ENCODE results near the gene GPR107.

Gene GPR107

DNA sequence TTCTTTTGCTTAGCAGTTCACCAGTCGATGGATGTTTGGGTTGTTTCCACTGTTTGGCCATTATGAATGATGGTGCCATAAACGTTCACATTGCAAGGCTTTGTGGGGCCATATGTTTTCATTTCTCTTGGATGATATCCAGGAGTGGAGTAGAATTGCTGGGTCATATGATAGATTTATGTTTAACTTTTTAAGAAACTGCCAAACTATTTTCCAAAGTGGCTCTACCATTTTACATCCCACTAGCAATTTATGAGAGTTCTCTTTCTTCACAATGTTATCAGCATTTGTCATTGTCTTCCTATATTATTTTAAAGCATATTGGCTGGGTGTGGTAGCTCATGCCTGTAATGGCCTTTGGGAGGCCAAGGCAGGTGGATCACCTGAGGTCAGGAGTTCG is 5.2 kb downstream of the GPR107 start:
- DNase-seq (ENCODE audit: low read depth, low spot score) = no peak
- Histone ChIP-seq H3K36me3 (ENCODE audit: insufficient read depth, insufficient read length, low read length) (peaks cover 19% of the 10 kb centered on the region), H3K4me1 (ENCODE audit: insufficient read depth, insufficient read length) (no peaks in the 10 kb centered on the region), H3K9ac (ENCODE audit: insufficient read length, low read depth) (no peak overlapping the region), H3K4me3 (ENCODE audit: insufficient read length, low read depth) (no peak overlapping the region), H3K27me3 (ENCODE audit: insufficient read depth, insufficient read length) (no peaks in the 10 kb centered on the region), H3K9me3 (ENCODE audit: insufficient read depth, low read length) (no peaks in the 10 kb centered on the region)
- TF ChIP-seq ZNF274 (IDR thresholded peaks at IDR 0.05; ENCODE audit: low read depth, low read length) = no peak
- no peak for TF ChIP-seq YY1 (IDR thresholded peaks at IDR 0.05; ENCODE audit: insufficient read depth, insufficient read length)
- no peak for TF ChIP-seq SUZ12 (IDR thresholded peaks at IDR 0.05; ENCODE audit: extremely low read depth, insufficient read depth, insufficient read length)

DNA sequence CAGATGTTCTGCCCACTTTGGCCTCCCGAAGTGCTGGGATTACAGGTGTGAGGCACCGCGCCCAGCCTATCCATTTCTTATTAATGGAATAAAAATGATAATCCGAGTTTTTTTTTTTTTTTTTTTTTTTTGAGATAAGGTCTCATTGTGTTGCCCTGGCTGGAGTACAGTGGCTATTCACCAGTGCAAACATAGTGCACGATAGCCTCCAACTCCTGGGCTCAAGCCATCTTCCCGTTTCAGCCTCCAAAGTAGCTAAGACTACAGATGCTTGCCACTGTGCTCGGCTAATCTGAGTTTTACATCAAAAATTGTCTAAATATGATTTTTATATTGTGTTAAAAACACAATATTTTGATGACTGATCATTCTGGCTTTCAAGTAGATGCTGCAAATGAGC is 6.6 kb downstream of the GPR107 start:
- Histone ChIP-seq H3K9ac (ENCODE audit: insufficient read length, low read depth) (no peak overlapping the region), H3K4me3 (ENCODE audit: insufficient read length, low read depth) (no peak overlapping the region), H3K4me1 (ENCODE audit: insufficient read depth, insufficient read length) (peaks cover 2% of the 10 kb centered on the region), H3K27me3 (ENCODE audit: insufficient read depth, insufficient read length) (no peaks in the 10 kb centered on the region), H3K9me3 (ENCODE audit: insufficient read depth, low read length) (no peaks in the 10 kb centered on the region), H3K36me3 (ENCODE audit: insufficient read depth, insufficient read length, low read length) (peaks cover 19% of the 10 kb centered on the region)
- TF ChIP-seq ZNF274 (IDR thresholded peaks at IDR 0.05; ENCODE audit: low read depth, low read length) (no peak), YY1 (IDR thresholded peaks at IDR 0.05; ENCODE audit: insufficient read depth, insufficient read length) (no peak), SUZ12 (IDR thresholded peaks at IDR 0.05; ENCODE audit: extremely low read depth, insufficient read depth, insufficient read length) (no peak)
- DNase-seq (ENCODE audit: low read depth, low spot score) = no peak

DNA sequence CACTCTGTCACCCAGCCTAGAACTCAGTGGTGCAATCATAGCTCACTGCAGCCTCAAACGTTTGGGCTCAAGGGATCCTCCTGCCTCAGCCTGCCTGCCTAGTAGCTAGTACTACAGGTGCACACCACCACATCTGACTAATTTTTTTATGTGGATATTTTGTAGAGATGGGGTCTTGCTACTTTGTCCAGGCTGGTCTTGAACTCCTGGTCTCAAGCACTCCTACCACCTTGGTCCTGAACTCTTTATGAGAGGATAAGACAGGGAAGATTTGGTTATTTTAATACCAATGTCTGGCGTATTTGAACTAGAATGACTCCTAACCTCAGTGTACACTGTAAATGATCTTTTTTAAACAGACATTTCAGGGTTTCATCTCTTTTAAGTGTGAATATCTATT is 9.0 kb downstream of the GPR107 start:
- H3K9me3 ChIP-seq (ENCODE audit: insufficient read depth, low read length) = no peaks in the 10 kb centered on the region

DNA sequence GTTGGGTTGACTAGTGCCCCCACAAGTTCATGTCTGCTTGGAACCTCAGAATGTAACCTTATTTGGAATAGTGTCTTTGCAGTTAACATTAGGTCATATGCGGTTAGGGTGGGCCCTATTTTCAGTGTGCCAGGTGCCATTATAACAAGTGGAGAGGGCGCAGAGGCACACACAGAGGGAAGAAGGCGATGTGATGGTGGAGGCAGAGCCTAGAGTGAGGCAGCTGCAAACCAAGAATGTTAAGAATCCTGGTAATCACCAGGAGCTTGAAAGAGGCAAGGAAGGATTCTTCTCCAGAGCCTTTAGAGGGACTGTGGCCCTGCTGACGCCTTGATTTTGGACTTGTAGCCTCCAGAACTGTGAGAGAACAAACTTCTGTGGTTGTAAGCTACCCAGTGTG is 10.9 kb downstream of the GPR107 start:
- Histone ChIP-seq H3K4me3 (ENCODE audit: insufficient read length, low read depth) (no peak overlapping the region), H3K9ac (ENCODE audit: insufficient read length, low read depth) (no peak overlapping the region), H3K27me3 (ENCODE audit: insufficient read depth, insufficient read length) (no peaks in the 10 kb centered on the region), H3K9me3 (ENCODE audit: insufficient read depth, low read length) (no peaks in the 10 kb centered on the region), H3K4me1 (ENCODE audit: insufficient read depth, insufficient read length) (peaks cover 4% of the 10 kb centered on the region), H3K36me3 (ENCODE audit: insufficient read depth, insufficient read length, low read length) (peaks cover 5% of the 10 kb centered on the region)
- TF ChIP-seq SUZ12 (IDR thresholded peaks at IDR 0.05; ENCODE audit: extremely low read depth, insufficient read depth, insufficient read length) (no peak), YY1 (IDR thresholded peaks at IDR 0.05; ENCODE audit: insufficient read depth, insufficient read length) (no peak), ZNF274 (IDR thresholded peaks at IDR 0.05; ENCODE audit: low read depth, low read length) (no peak)
- no peak for DNase-seq (ENCODE audit: low read depth, low spot score)

More for the DNA sequence above, 9.0 kb downstream of the GPR107 start:
- Histone ChIP-seq H3K9ac (ENCODE audit: insufficient read length, low read depth) (no peak overlapping the region), H3K4me1 (ENCODE audit: insufficient read depth, insufficient read length) (peaks cover 2% of the 10 kb centered on the region), H3K27me3 (ENCODE audit: insufficient read depth, insufficient read length) (no peaks in the 10 kb centered on the region), H3K36me3 (ENCODE audit: insufficient read depth, insufficient read length, low read length) (peaks cover 16% of the 10 kb centered on the region), H3K4me3 (ENCODE audit: insufficient read length, low read depth) (no peak overlapping the region)
- no peak for DNase-seq (ENCODE audit: low read depth, low spot score)
- no peak for TF ChIP-seq ZNF274 (IDR thresholded peaks at IDR 0.05; ENCODE audit: low read depth, low read length)
- no peak for TF ChIP-seq YY1 (IDR thresholded peaks at IDR 0.05; ENCODE audit: insufficient read depth, insufficient read length)
- no peak for TF ChIP-seq SUZ12 (IDR thresholded peaks at IDR 0.05; ENCODE audit: extremely low read depth, insufficient read depth, insufficient read length)

DNA sequence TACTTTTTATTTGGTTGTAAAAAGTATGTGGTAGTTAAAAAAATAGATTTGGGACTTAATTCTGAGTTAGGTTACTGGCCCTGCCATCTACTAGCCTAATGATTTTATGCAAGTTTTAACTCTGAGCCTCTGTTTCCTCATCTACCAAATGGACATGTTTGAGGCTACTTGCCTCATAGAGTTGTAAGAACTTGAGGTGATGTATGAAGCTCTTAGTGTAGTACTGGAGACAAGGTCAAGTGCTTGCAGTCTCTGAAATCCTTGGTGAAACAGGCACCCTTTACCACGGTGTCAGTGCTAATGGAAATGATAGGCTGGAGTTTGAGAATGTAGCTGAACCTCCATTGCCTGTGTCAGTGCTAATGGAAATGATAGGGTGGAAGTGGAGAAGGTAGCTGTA is 15.3 kb downstream of the GPR107 start:
- no peaks in the 10 kb centered on the region for H3K9me3 ChIP-seq (ENCODE audit: insufficient read depth, low read length)
- H3K9ac ChIP-seq (ENCODE audit: insufficient read length, low read depth) = no peak overlapping the region
- TF ChIP-seq YY1 (IDR thresholded peaks at IDR 0.05; ENCODE audit: insufficient read depth, insufficient read length) (no peak), SUZ12 (IDR thresholded peaks at IDR 0.05; ENCODE audit: extremely low read depth, insufficient read depth, insufficient read length) (no peak), ZNF274 (IDR thresholded peaks at IDR 0.05; ENCODE audit: low read depth, low read length) (no peak)
- no peak for DNase-seq (ENCODE audit: low read depth, low spot score)
- H3K36me3 ChIP-seq (ENCODE audit: insufficient read depth, insufficient read length, low read length) = peaks cover 2% of the 10 kb centered on the region
- no peaks in the 10 kb centered on the region for H3K27me3 ChIP-seq (ENCODE audit: insufficient read depth, insufficient read length)
- no peak overlapping the region for H3K4me3 ChIP-seq (ENCODE audit: insufficient read length, low read depth)
- peaks cover 4% of the 10 kb centered on the region for H3K4me1 ChIP-seq (ENCODE audit: insufficient read depth, insufficient read length)

DNA sequence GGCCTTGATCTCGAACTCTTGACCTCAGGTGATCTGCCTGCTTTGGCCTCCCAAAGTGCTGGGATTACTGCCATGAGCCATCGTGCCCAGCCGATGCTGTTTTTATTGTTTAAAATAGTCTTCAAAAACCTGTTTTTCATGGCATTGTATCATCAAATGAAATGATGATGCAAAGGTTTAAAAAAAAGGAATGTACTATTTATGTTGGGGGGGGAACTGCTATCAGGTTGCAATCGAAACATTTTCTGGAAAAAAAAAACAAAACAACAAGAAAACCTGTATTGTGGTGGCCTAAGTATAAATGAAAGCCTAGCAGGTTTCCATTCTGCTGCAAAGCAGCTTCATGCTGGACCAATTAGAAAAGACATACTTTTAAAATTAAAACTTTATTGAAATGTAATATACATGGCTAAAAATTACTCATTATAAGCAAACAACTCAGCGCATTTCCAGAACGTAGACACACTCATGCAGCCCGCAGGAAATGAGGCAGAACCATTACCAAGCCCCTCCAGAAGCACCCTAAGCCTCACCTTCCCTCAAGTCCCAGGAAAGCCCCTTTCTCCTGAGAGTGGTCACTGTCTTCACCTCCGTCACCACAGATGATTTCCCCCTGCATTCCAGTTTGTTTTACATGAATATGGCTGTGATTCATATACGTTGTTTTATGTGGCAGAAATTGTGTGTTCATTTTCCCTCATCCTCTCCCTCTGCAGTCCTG is 19.0 kb downstream of the GPR107 start:
- Histone ChIP-seq H3K9me3 (ENCODE audit: insufficient read depth, low read length) (no peaks in the 10 kb centered on the region), H3K36me3 (ENCODE audit: insufficient read depth, insufficient read length, low read length) (peaks cover 22% of the 10 kb centered on the region), H3K27me3 (ENCODE audit: insufficient read depth, insufficient read length) (no peaks in the 10 kb centered on the region), H3K9ac (ENCODE audit: insufficient read length, low read depth) (no peak overlapping the region), H3K4me1 (ENCODE audit: insufficient read depth, insufficient read length) (peaks cover 2% of the 10 kb centered on the region), H3K4me3 (ENCODE audit: insufficient read length, low read depth) (no peak overlapping the region)
- TF ChIP-seq YY1 (IDR thresholded peaks at IDR 0.05; ENCODE audit: insufficient read depth, insufficient read length) = no peak
- TF ChIP-seq SUZ12 (IDR thresholded peaks at IDR 0.05; ENCODE audit: extremely low read depth, insufficient read depth, insufficient read length) = no peak
- no peak for TF ChIP-seq ZNF274 (IDR thresholded peaks at IDR 0.05; ENCODE audit: low read depth, low read length)
- no peak for DNase-seq (ENCODE audit: low read depth, low spot score)

DNA sequence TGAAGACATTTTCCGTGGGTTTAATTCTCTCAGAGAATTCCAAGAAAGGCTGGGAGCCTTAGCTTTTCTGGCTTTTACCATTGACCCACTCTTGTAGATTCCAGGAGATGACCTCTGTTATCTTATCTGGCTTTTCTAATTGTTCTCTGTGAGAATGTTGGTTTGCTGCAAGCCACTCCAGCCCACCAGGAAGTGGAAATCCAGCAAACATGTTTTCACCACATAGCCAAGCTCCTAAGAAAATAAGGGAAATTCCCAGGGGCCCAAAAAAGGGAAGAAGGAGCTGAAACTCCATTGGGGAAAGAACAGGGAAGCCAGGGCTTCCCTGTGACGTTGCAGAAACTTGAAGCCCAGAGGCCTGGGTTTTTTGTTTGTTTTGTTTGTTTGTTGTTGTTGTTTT is 19.7 kb downstream of the GPR107 start:
- Histone ChIP-seq H3K9me3 (ENCODE audit: insufficient read depth, low read length) (no peaks in the 10 kb centered on the region), H3K4me3 (ENCODE audit: insufficient read length, low read depth) (no peak overlapping the region), H3K27me3 (ENCODE audit: insufficient read depth, insufficient read length) (no peaks in the 10 kb centered on the region), H3K9ac (ENCODE audit: insufficient read length, low read depth) (no peak overlapping the region), H3K4me1 (ENCODE audit: insufficient read depth, insufficient read length) (peaks cover 2% of the 10 kb centered on the region), H3K36me3 (ENCODE audit: insufficient read depth, insufficient read length, low read length) (peaks cover 26% of the 10 kb centered on the region)
- no peak for TF ChIP-seq ZNF274 (IDR thresholded peaks at IDR 0.05; ENCODE audit: low read depth, low read length)
- no peak for TF ChIP-seq SUZ12 (IDR thresholded peaks at IDR 0.05; ENCODE audit: extremely low read depth, insufficient read depth, insufficient read length)
- TF ChIP-seq YY1 (IDR thresholded peaks at IDR 0.05; ENCODE audit: insufficient read depth, insufficient read length) = no peak
- DNase-seq (ENCODE audit: low read depth, low spot score) = no peak

Measured in NT2/D1 (cell line).